Nephron progenitor cell (in vitro differentiated cells): ENCODE results near the gene PRR22.

Source experiments
- DNase-seq: peaks from one replicate; pipeline ENCODE4 v3.0.0; 2021
- H3K27ac Mint-ChIP-seq: 2 replicates; pipeline ENCODE4 v1.8.0; 2021; ENCODE audit warnings: mild to moderate bottlenecking, moderate library complexity, mixed read lengths
- H3K27me3 Mint-ChIP-seq: 2 replicates; pipeline ENCODE4 v1.8.0; 2021; ENCODE audit warnings: mild to moderate bottlenecking, low read depth, mixed read lengths; ENCODE audit not compliant: poor library complexity
- H3K36me3 Mint-ChIP-seq: 2 replicates; pipeline ENCODE4 v1.8.0; 2021; ENCODE audit warnings: low read depth, mixed read lengths
- H3K4me1 Mint-ChIP-seq: 2 replicates; pipeline ENCODE4 v1.8.0; 2021; ENCODE audit warnings: mixed read lengths
- H3K4me3 Mint-ChIP-seq: 2 replicates; pipeline ENCODE4 v1.8.0; 2021; ENCODE audit warnings: mild to moderate bottlenecking, moderate library complexity, mixed read lengths
- H3K9me3 Mint-ChIP-seq: 2 replicates; pipeline ENCODE4 v1.8.0; 2021; ENCODE audit warnings: mild to moderate bottlenecking, moderate library complexity, mixed read lengths
- CTCF ChIP-seq: fragments of 200-600 bp; sonication (generic); IDR thresholded peaks from 2 replicates; pipeline ENCODE4 v1.5.0; 2021; ENCODE audit warnings: antibody characterized with exemption

PRR22 gene

GRCh38 chr19:5824751-5825150, 40.2 kb upstream of the PRR22 start:
- H3K27ac Mint-ChIP-seq, result no peak overlapping the region
- H3K4me3 Mint-ChIP-seq, result no peak overlapping the region
- peaks cover 14% of the 10 kb centered on the region for H3K4me1 Mint-ChIP-seq
- H3K36me3 Mint-ChIP-seq, result no peaks in the 10 kb centered on the region
- H3K9me3 Mint-ChIP-seq, result no peaks in the 10 kb centered on the region
- no peak for DNase-seq
- peaks cover 6% of the 10 kb centered on the region for H3K27me3 Mint-ChIP-seq
- no peak for TF ChIP-seq CTCF

- Mint-ChIP-seq H3K9me3 (no peaks in the 10 kb centered on the region), H3K4me1 (peaks cover 14% of the 10 kb centered on the region), H3K27me3 (peaks cover 7% of the 10 kb centered on the region), H3K4me3 (no peak overlapping the region), H3K27ac (no peak overlapping the region), H3K36me3 (no peaks in the 10 kb centered on the region)
- DNase-seq, result no peak
- no peak for TF ChIP-seq CTCF
These were observed 39.2 kb upstream of the PRR22 start for GRCh38 chr19:5823579-5824281.

- peaks cover 13% of the 10 kb centered on the region for H3K4me1 Mint-ChIP-seq
- no peak for TF ChIP-seq CTCF
- peaks cover 7% of the 10 kb centered on the region for H3K27me3 Mint-ChIP-seq
- H3K9me3 Mint-ChIP-seq, result no peaks in the 10 kb centered on the region
- no peak for DNase-seq
- no peak overlapping the region for H3K4me3 Mint-ChIP-seq
- no peaks in the 10 kb centered on the region for H3K36me3 Mint-ChIP-seq
- no peak overlapping the region for H3K27ac Mint-ChIP-seq
These were observed 37.8 kb upstream of the PRR22 start for GRCh38 chr19:5822181-5822844.

GRCh38 chr19:5821521-5822180, 37.1 kb upstream of the PRR22 start:
- H3K27me3 Mint-ChIP-seq, result peaks cover 10% of the 10 kb centered on the region
- peaks cover 6% of the 10 kb centered on the region for H3K4me1 Mint-ChIP-seq
- no peak for TF ChIP-seq CTCF
- no peak overlapping the region for H3K4me3 Mint-ChIP-seq
- no peaks in the 10 kb centered on the region for H3K9me3 Mint-ChIP-seq
- H3K27ac Mint-ChIP-seq, result no peak overlapping the region
- no peaks in the 10 kb centered on the region for H3K36me3 Mint-ChIP-seq
- no peak for DNase-seq

- Mint-ChIP-seq H3K27ac (no peak overlapping the region), H3K9me3 (no peaks in the 10 kb centered on the region), H3K27me3 (peaks cover 16% of the 10 kb centered on the region), H3K36me3 (no peaks in the 10 kb centered on the region), H3K4me3 (no peak overlapping the region), H3K4me1 (no peaks in the 10 kb centered on the region)
- no peak for DNase-seq
- no peak for TF ChIP-seq CTCF
These were observed 36.2 kb upstream of the PRR22 start for GRCh38 chr19:5820785-5821184.
